GM18507 (cell line): ENCODE measurements around the gene COL7A1.

Experiments used
- DNase-seq: peaks from one replicate; pipeline ENCODE4 v3.0.0; 2011; ENCODE audit warnings: low read depth; ENCODE audit not compliant: insufficient read length; ENCODE audit errors: extremely low spot score
- FAIRE-seq: peaks from 2 replicates; lab custom pipeline; 2011; peaks lifted over from hg19 to GRCh38; lab: Jason Lieb, UNC

COL7A1 gene

DNA sequence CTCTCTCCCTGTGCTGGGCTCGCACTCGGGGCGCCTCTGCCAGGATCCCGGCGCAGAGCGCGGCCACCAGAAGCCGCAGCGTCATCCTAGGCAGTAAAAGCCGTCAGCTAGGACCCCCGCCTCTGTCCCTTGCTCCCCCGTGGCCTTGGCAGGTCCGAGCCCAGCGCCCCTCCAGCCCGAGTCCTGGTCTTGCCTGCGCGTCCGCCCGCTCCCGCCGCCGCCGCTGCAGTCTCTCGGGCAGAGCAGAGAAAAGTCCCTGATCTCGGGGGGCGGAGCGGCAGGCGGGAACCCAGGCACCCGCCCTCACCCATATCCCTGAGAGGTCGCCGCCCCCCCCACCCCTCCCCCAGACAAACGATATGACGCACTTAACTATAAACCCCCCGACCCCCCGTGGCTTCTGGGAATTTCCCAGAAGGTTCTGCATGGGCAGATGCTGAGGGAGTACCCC lies at the start of gene COL7A1:
Gene COL7A1 (minus strand): TSS at position 255 of the 451 bp plus-strand sequence. CDS start 170 bp downstream, at position 85.
- DNase-seq (no peak), FAIRE-seq (no peak)

DNA sequence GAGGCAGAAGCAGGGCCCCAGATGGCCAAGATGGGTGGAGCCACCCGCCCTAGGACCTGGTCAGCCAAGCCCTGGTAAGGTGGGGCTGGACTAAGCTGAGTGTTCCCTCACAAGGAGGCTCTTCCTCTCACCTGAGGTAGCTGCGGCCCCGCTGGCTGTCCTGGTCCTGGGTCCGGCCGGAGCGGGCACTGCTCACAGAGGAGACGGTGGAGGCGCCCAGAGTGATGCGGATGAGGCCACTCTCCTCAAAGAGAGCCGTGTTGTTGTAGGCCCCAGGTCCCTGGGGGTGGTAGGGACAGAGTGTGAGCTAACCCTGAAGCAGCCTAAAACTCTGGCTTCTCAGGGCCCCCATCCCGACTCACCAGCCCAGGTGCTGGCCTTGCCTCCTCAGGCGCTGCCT lies 47.5 kb upstream of the COL7A1 start:
- no peak for DNase-seq
- no peak for FAIRE-seq

DNA sequence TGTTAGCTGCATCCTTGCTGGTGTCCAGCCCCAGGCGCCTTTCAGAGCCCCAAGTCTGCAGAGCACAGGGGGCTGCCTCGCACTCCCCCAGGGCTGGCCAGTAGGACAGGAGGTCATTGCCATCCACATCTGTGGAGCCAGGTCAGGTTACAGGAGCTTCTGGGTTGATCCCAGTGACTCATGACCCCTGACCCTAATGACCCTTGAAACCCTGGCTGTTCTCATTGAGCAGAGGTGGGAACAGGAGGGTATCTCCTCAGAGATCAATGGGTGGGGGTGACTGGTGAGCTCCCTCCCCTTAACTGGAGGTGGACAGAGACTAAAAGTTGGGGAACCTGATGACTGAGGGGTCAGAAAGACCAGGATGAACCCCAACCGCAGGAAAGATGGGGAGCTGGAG lies 46.3 kb upstream of the COL7A1 start:
- no peak for DNase-seq
- FAIRE-seq, result no peak

DNA sequence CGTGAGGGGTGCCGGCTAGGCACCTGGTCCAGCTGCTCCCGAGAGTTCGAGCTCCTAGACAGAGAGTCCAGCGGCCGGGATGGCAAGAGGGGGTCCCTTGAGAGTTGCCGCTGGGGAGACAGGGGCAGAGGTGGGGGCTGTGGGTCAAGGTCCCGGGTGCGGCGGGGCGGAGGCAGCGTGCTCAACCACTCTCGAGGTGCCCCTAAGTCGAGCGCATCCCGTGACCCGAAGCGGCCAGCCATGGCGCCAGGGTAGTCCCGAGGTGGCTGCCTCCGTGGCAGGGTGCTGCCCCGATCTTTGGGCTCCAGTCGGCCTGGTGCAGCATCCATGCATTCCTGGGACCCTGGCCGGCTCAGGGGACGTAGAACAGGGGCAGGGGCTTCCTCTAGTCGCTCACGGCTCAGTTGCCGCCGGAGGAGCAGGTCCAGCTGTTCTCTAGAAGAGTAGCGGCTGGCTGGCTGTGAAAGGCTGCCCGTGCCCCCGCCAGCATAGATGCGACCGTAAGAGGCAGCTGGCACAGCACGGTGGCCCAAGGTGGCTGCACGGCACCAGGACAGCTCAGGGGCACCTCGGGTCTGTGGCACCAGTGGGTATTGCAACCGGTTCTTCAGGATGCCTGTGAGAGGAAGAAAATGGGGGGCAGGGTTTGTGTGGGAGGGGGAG lies 44.9 kb upstream of the COL7A1 start:
- no peak for FAIRE-seq
- no peak for DNase-seq

DNA sequence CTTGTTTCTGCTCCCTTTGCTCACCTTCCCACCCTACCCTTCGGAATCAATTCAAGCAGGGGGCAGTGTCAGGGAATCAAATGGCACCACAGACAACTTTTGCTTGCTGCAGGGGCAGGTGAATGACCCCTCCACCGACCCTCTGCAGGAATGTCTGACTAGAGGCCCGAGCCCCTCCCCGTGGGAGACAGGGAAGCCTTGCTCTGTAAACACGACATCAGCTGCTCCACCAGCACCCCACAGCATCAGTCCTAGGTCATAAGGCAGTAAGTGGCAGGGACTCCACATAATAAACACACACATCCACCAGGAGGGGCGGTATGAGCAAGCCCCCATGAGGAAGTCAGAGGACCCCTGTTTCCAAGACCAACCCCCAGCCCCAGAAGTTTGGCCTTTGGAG lies 42.2 kb upstream of the COL7A1 start:
- DNase-seq, result no peak
- FAIRE-seq, result no peak

DNA sequence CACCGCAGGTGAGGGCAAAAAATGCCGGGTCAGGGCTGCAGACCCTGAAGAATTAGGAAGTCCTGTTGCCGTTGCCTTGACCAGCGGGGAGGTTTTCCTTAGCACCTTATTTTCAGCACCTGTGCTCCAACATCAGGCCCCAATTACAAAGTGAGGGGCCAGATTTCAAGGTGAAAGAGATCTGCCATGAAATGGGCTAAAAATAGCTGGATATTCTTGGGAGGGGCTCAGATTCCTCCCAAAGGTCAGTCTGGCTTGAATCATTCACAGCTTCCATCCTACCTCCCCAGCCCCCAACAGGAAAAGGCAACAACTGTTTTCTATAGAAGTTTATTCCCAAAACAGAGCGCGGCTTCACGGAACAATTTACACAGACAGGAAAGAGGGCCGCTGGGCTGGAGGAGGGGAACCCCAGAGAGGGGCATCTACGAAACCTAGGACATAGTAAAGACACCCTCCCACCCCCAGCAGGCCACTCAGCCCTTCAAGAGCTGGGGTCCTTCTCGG lies 41.1 kb upstream of the COL7A1 start:
- FAIRE-seq, result no peak
- no peak for DNase-seq

DNA sequence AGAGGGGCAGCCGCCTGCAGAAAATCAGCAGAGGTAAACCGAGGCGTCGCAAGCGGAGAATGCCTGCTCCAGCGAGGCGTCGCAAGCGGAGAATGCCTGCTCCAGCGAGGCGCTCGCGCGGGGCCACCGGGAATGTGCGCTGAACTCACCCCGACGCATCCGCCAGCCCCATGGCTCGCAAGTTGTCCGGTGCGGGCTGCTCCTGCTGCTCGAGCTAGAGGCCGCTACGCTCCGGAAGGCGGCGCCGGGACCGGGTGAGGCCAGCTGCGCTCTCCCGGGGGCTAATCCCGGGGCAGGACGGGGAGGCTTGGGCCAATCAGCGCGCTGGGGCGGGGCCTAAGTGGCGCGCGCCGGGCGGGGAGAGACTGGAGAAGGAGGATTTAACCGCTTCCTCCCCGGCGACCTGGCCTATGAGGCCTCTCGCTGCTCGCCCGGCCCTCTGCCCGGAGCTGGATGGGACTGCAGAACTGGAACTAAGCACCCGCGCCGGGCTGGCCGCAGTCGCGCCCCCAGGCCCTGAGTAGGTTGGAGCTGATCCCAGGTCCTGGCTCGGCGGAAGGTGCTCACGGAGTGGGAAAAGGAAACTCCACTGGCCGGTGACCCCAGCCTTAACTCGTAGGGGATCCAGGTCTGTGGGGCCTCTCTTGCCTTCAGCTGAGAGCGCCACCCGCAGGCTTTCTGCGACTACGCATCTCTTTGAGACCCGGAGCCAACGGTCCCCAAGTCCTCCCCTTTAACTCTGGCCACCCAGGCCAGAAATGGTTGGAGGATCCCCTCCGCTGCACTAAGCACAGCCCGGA lies 40.3 kb upstream of the COL7A1 start, which contains the start of gene SLC26A6:
Gene SLC26A6 (minus strand): TSS at position 240 of the 800 bp plus-strand sequence. CDS start 68 bp downstream, at position 172.
- DNase-seq (peak; percentile 100), FAIRE-seq (peak; percentile 99)

DNA sequence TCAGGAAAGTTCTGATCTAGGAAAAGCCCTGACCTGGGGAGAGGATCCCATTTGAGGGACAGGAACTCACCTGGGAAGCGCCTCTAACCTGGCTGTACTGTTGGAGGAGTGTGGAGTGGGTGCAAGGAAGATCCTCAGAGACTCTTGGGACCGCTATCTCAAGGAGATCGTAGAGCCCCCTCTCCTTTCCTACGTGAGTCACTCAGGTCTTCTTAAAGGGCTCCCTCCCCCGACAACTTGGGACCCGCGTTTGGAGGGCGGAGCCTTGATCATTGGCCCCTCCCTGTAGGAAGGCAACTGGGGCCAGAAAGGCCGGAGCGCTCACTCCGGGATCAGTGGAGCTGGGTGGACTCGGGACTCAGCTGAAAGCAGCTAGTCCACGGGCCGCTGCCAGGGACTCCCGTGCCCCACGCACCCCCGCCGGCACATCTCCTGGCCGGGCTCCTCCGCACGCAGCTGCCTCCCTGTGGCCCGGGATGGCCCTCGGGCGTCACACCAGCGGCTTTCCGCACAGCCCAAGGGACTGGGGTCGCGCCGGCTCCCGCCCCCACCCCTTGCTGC lies 39.6 kb upstream of the COL7A1 start:
- DNase-seq (peak; percentile 44), FAIRE-seq (peak; percentile 83)

DNA sequence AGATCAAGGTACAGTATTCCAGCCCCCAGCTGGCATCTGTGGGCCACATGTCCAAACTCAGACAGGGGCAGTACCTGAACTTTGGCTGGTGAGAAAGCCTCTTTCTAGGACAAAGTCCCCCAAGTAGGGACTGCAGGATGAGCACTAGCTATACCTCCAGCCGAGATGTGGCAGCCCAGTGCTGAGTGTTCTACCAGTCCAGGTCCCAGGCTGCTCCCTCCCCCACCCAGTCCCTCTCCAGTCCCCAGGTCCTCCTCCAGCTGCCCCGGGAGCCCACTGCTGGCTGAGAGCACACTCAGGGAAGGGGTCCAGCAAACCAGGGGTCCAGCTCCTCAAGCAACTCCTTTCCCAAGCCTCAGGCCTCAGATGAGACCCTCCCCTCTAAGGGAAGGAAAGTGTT lies 38.6 kb upstream of the COL7A1 start:
- DNase-seq (no peak), FAIRE-seq (no peak)

DNA sequence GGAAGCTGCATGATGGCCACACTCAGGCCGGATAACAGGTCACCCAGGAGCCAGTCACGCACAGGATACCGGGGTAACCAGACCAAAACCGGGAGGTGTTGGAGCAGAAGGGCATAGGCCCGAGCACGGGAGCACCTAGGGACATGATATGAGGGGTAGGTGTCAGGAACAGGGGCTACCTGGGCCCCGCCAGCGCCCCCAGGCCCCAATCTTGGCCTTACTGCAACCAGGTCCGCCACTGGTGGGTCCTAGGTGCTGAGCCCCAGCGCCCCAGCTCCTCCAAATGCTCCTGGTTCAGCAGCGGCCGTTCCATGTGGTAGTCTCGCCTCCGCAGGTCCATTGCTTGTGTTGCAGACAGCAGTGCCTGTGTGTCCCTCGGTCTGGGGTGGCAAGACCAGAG lies 38.1 kb upstream of the COL7A1 start:
- FAIRE-seq (no peak), DNase-seq (no peak)

DNA sequence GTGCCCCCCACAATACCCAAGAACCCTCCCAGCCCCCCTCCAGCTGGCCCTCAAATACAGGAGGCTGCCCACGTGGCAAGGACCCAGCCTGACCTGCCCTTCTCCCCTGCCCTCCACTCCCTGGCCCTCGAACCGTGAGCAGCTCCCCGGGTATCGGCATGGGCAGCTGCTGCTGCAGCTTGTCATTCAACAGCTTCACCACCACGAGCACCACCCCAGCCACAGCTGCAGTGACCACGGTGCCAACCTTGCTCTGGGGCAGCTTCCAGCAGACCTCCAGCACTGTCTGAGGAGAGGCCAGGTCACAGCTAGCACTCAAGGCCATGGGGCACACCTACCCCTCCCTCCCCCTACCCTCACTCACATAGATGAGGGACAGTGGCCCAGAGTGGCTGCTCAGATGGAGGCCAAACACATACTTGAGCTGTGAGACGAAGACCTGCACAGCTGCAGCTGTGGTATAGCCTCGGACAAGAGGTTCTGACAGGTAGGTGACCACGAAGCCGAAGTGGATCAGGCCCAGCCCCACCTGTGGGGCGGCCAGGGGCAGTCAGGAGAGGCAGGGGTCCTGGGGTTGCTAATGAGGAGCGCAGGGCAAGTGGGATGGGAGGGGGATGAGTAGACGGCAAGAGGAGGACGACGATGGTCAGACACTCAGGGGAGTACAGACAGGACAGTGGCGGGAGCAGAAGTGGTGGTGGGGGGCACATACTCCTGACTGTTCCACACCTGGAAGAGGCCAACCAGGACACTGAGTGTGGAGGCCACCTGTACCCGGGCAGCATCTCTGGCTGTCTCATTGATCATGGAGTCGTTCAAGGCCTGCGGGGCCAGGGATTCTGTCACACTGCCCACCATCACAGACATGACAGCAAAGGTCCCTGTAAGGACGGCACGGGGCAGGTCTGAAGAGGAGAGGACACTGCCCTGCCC lies 36.7 kb upstream of the COL7A1 start:
- no peak for DNase-seq

DNA sequence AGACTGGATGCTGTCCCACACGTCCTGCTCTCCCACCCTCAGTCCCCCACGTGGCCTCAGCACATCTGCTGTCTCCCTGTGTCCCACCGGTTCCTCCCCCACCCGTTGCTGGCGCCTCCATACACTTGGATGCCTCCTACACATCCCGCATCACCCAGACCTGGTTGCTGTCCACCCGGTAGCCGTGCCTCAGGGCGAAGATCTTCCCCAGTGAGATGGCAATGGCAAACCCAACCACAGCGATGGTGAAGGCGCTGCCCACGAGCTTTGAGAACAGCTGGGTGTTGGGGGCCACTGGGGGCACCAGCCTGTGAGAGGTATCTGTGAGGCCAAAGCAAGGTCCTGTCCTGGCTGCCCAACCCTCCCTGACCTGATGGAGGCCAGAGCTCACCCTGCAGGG lies 35.7 kb upstream of the COL7A1 start:
- DNase-seq (no peak), FAIRE-seq (no peak)

More for the DNA sequence above, 36.7 kb upstream of the COL7A1 start:
- no peak for FAIRE-seq

DNA sequence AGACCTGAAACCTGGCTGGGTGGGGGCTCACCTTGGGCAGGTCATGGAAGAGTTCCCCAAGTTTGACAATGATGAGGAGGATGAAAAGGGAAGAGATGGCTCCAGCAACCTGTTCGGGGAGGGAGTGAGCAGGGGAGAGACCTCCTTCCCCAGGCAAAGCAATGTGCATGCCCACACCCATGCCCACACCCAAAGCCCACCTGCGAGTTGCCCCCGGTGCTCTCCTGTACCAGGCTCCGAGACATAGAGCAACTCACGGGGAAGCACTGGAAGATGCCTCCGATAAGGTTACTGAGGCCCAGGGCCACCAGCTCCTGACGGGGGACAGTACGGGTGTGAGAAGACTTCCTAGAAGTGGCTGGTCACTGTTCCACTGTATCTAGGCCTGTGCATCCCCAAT lies 35.3 kb upstream of the COL7A1 start:
- DNase-seq (no peak), FAIRE-seq (no peak)

DNA sequence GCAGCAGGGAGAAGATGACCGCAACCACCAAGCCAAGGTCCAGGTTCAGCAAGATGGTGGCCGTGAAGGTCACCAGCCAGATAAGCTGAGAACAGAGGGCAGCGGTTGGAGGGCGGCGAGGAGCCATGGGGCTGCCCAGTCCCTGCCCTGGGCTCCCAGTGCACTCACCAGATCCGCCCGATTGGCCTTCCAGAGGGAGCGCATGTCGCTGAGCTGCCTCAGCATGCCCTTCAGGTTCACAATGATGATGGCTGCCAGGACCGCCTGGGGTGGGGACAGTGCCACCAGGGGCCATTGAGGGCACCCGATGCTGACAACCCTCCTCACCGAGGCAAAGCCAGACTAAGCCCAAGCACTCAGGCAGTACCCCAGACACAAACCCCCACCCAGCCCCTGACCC lies 34.8 kb upstream of the COL7A1 start:
- FAIRE-seq (no peak), DNase-seq (no peak)

DNA sequence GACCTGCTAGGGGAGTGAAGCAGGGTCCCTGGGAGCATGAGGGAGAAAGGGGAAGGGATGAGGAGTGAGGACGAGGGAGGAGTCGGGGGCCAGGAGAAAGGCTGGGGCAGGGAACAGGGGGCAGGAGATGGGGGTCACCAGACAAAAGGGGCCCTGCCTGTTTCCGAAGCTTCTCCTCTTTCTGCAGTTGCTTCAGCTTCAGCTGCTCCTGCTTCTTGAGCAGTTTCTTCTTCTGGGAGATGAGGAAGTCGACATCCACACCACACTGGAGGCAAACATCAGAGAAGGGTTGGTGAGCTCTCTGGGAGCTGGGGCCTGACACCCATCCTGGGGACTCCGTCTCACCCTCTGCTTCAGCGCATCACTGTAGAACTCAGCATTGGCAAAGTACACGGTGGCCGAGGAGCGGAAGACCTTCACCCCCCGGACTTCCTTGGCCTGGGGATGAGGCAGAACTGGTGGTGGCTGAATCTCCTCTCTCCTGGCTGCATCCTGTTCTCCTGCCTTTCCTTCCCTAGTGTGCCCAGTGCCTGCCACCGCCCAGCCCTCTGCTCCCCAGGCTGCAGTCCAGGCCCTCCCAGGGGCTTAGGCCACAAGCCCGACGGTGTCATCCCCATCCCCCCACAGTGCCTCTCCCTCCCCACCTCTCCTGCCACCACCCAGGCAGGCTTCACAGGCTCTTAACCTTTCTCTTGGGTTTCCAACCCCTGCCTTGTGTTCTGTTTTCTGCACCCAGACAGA lies 33.3 kb upstream of the COL7A1 start:
- DNase-seq, result no peak
- FAIRE-seq, result no peak

DNA sequence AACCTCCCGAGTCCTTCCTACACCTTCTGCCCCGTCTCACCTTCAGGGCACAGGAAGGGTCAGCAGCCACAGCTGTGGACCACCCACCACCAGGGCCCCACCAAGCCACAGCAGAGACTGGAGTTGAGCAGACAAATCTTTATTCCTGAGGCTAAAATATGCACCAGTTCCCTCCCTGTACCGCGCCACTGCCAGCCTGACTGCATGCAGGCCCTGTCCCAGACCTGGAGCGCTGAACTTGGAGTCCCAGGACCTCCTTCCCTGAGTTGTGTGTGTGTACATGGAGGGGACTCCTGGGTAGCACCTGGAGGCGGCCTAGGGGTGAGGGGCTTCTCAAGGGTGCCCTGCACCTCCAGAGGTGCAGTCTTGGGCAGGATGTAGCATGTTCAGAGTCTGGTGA lies 30.5 kb upstream of the COL7A1 start:
- DNase-seq (no peak), FAIRE-seq (no peak)

DNA sequence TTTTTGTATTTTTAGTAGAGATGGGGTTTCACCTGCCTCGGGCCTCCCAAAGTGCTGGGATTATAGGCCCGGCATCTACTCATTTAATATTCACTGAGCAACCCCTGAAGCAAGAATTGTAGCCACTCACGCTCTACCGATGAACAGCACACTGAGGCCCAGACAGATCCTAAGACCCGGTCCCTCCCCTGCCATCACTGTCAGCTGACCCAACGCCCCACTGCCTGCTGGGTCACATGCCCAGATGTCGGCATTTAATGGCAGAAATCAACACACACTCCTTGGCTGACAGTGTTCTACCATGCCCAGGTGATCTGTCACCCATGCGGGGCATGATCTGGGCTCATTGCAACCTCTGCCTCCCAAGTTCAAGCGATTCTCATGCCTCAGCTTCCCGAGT lies 29.6 kb upstream of the COL7A1 start:
- FAIRE-seq, result no peak

DNA sequence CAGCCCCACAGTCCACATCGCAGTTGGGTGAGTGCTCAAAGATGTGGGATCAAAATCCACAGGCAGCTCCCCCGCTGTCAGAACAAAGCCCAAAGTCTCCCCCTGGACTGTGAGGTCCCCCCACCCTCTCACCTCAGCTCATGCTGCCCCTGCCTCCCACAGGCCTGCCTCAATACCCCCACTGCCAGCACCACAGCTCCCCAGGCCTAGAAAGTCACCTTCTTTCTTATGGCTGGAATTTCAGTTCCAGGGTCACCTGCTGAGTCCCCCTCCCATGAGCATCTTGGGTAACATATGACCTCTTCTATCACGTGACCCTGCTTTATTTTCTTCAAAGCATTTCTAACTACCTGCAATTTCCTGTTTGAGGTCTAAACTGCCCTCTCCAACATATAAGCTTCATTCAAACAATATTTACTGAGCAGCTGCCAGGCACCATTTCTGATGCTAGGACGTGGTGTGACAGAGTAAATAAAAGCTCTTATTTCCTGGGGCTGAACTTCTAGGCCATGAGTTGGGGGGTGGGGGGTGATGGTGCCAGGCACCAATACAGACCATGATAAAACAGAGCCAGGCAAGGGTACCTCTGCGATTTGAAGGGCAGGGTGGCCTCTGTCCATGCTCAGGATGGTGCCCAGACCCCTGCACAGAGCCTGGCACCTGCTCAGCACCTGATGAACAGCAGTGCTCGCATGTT lies 28.9 kb upstream of the COL7A1 start:
- FAIRE-seq, result no peak

More for the DNA sequence above, 29.6 kb upstream of the COL7A1 start:
- no peak for DNase-seq

More for the DNA sequence above, 28.9 kb upstream of the COL7A1 start:
- DNase-seq, result no peak
